Neural cell (in vitro differentiated cells): ENCODE measurements around the gene CDK11B. TPM values are rescaled to one million over a fixed set of nuclear protein-coding genes. Genes with fewer than 3 reads are reported as not detected.

Experiments
- H2AFZ ChIP-seq: fragments of 200-600, 300-800 bp; sonication (generic), shearing (Covaris generic); 2 replicates; pipeline ENCODE4 v1.6.0; 2014; ENCODE audit warnings: low read depth, mild to moderate bottlenecking, antibody characterized with exemption, low read length, moderate library complexity
- H3F3A ChIP-seq: fragments of 200-600 bp; shearing (Covaris generic); 2 replicates; pipeline ENCODE4 v1.6.1; 2016; ENCODE audit warnings: mild to moderate bottlenecking, moderate library complexity, mixed read lengths, antibody characterized with exemption, low read length; ENCODE audit not compliant: insufficient read depth, poor library complexity, severe bottlenecking
- H3K27ac ChIP-seq: fragments of 200-600, 300-800 bp; sonication (generic), shearing (Covaris generic); 2 replicates; pipeline ENCODE4 v1.5.1; 2014; ENCODE audit warnings: mild to moderate bottlenecking, low read length, moderate library complexity
- H3K27me3 ChIP-seq: fragments of 300-800, 200-600 bp; sonication (generic), shearing (Covaris generic); 2 replicates; pipeline ENCODE4 v1.6.0; 2014; ENCODE audit warnings: mild to moderate bottlenecking, low read depth, low read length, moderate library complexity; ENCODE audit not compliant: insufficient read depth
- H3K36me3 ChIP-seq: fragments of 300-800, 200-600 bp; sonication (generic), shearing (Covaris generic); 2 replicates; pipeline ENCODE4 v1.5.1; 2014; ENCODE audit warnings: mild to moderate bottlenecking, antibody characterized with exemption, low read length, moderate library complexity; ENCODE audit not compliant: insufficient read depth
- H3K4me2 ChIP-seq: fragments of 300-800, 200-600 bp; sonication (generic), shearing (Covaris generic); 2 replicates; pipeline ENCODE4 v1.6.0; 2014; ENCODE audit warnings: mild to moderate bottlenecking, low read length
- H3K4me3 ChIP-seq: fragments of 300-800, 200-600 bp; sonication (generic), shearing (Covaris generic); 2 replicates; pipeline ENCODE4 v1.5.1; 2014; ENCODE audit warnings: mild to moderate bottlenecking, low read length, moderate library complexity
- H3K79me2 ChIP-seq: fragments of 200-600 bp; shearing (Covaris generic); replicated peaks from 2 replicates; pipeline ENCODE4 v1.6.0; 2014; ENCODE audit warnings: mild to moderate bottlenecking, low read length, moderate library complexity; ENCODE audit not compliant: insufficient read depth
- H3K9ac ChIP-seq: fragments of 300-800, 200-600 bp; sonication (generic), shearing (Covaris generic); 2 replicates; pipeline ENCODE4 v1.6.1; 2016; ENCODE audit warnings: mild to moderate bottlenecking, low read length, mixed read lengths
- H3K9me2 ChIP-seq: fragments of 200-600 bp; shearing (Covaris generic); 2 replicates; pipeline ENCODE4 v1.6.1; 2016; ENCODE audit warnings: mild to moderate bottlenecking, low read length, mixed read lengths; ENCODE audit not compliant: insufficient read depth
- H3K9me3 ChIP-seq: fragments of 200-600, 300-800 bp; sonication (generic), shearing (Covaris generic); 2 replicates; pipeline ENCODE4 v1.6.1; 2016; ENCODE audit warnings: mild to moderate bottlenecking, mixed run types, low read length, moderate library complexity, mixed read lengths
- H4K20me1 ChIP-seq: fragments of 200-600 bp; shearing (Covaris generic); 2 replicates; pipeline ENCODE4 v1.6.1; 2016; ENCODE audit warnings: mild to moderate bottlenecking, mixed run types; ENCODE audit not compliant: insufficient read depth
- EP300 ChIP-seq: fragments of 450-650 bp; conservative IDR thresholded peaks from 2 replicates; pipeline ENCODE4 v1.6.1; 2014; ENCODE audit warnings: antibody characterized with exemption, mild to moderate bottlenecking, moderate library complexity; ENCODE audit not compliant: poor library complexity, severe bottlenecking
- EZH2 ChIP-seq: fragments of 200-600, 300-800 bp; shearing (Covaris generic), sonication (generic); IDR thresholded peaks from 2 replicates; pipeline ENCODE4 v1.6.1; 2014; ENCODE audit warnings: antibody characterized with exemption, low read length, borderline replicate concordance, mild to moderate bottlenecking; ENCODE audit not compliant: insufficient read depth, poor library complexity, severe bottlenecking
- MXI1 ChIP-seq: fragments of 450-650 bp; conservative IDR thresholded peaks from 2 replicates; pipeline ENCODE4 v1.6.1; 2014; ENCODE audit warnings: antibody characterized with exemption, mild to moderate bottlenecking; ENCODE audit not compliant: poor library complexity, severe bottlenecking
- POLR2AphosphoS5 ChIP-seq: IDR thresholded peaks from 2 replicates; pipeline ENCODE4 v1.6.1; 2012
- RAD21 ChIP-seq: fragments of 450-650 bp; conservative IDR thresholded peaks from 2 replicates; pipeline ENCODE4 v1.6.1; 2014; ENCODE audit warnings: antibody characterized with exemption, mild to moderate bottlenecking, moderate library complexity
- SMC3 ChIP-seq: fragments of 450-650 bp; conservative IDR thresholded peaks from 2 replicates; pipeline ENCODE4 v1.6.1; 2014; ENCODE audit warnings: antibody characterized with exemption, mild to moderate bottlenecking, moderate library complexity; ENCODE audit not compliant: poor library complexity
- TAF1 ChIP-seq: IDR thresholded peaks from 2 replicates; pipeline ENCODE4 v1.6.1; 2012; ENCODE audit warnings: low read depth
- polyA plus RNA-seq: library from polyadenylated mRNA; depleted of rRNA; stranded (reverse); fragments of >200 nt; gene quantifications from 2 replicates; pipeline ENCODE4 v1.2.3, GENCODE V29; 2014
- TF ChIP-seq, protein P1 (sequence below): IDR thresholded peaks from 2 replicates; pipeline ENCODE4 v1.6.1; 2012; ENCODE audit warnings: borderline replicate concordance
- TF ChIP-seq, protein P2 (sequence below): fragments of 450-650 bp; IDR thresholded peaks from 2 replicates; pipeline ENCODE4 v1.5.1; 2014; ENCODE audit warnings: antibody characterized with exemption, mild to moderate bottlenecking, moderate library complexity; ENCODE audit not compliant: poor library complexity, severe bottlenecking

CDK11B gene
- polyA plus RNA-seq, 1 donor from 2014 or later, result 9.6 TPM

- TF ChIP-seq, protein P1, sequence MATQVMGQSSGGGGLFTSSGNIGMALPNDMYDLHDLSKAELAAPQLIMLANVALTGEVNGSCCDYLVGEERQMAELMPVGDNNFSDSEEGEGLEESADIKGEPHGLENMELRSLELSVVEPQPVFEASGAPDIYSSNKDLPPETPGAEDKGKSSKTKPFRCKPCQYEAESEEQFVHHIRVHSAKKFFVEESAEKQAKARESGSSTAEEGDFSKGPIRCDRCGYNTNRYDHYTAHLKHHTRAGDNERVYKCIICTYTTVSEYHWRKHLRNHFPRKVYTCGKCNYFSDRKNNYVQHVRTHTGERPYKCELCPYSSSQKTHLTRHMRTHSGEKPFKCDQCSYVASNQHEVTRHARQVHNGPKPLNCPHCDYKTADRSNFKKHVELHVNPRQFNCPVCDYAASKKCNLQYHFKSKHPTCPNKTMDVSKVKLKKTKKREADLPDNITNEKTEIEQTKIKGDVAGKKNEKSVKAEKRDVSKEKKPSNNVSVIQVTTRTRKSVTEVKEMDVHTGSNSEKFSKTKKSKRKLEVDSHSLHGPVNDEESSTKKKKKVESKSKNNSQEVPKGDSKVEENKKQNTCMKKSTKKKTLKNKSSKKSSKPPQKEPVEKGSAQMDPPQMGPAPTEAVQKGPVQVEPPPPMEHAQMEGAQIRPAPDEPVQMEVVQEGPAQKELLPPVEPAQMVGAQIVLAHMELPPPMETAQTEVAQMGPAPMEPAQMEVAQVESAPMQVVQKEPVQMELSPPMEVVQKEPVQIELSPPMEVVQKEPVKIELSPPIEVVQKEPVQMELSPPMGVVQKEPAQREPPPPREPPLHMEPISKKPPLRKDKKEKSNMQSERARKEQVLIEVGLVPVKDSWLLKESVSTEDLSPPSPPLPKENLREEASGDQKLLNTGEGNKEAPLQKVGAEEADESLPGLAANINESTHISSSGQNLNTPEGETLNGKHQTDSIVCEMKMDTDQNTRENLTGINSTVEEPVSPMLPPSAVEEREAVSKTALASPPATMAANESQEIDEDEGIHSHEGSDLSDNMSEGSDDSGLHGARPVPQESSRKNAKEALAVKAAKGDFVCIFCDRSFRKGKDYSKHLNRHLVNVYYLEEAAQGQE, result no peak
- no peak for TF ChIP-seq EZH2
- no peak for TF ChIP-seq RAD21
- no peak for TF ChIP-seq MXI1
- TF ChIP-seq POLR2AphosphoS5, result no peak
- H3K4me2 ChIP-seq, result peak overlapping the region; percentile 94
- H4K20me1 ChIP-seq, result no peaks in the 10 kb centered on the region
- no peaks in the 10 kb centered on the region for H3K9me3 ChIP-seq
- peak overlapping the region; percentile 99 for H3K9ac ChIP-seq
- H2AFZ ChIP-seq, result no peak overlapping the region
- no peaks in the 10 kb centered on the region for H3K36me3 ChIP-seq
- H3K4me3 ChIP-seq, result peak overlapping the region; percentile 100
- no peaks in the 10 kb centered on the region for H3K27me3 ChIP-seq
- H3K79me2 ChIP-seq, result peaks cover 13% of the 10 kb centered on the region
- H3K27ac ChIP-seq, result no peak overlapping the region
- no peaks in the 10 kb centered on the region for H3F3A ChIP-seq
- H3K9me2 ChIP-seq, result no peaks in the 10 kb centered on the region
These were observed 42.6 kb downstream of the CDK11B start for GRCh38 chr1:1616045-1616790.

GRCh38 chr1:1615256-1616044 is 43.4 kb downstream of the CDK11B start, which contains the start of gene MIB2:
TSS of gene MIB2 (plus strand) at chr1:1615500. CDS start at chr1:1623453, 7,953 bp downstream.
- no peaks in the 10 kb centered on the region for H3K27me3 ChIP-seq
- TF ChIP-seq RAD21, result no peak
- no peak for TF ChIP-seq EZH2
- TF ChIP-seq POLR2AphosphoS5, result peak; percentile 82
- TF ChIP-seq, protein P1, result no peak
- TF ChIP-seq, protein P2, sequence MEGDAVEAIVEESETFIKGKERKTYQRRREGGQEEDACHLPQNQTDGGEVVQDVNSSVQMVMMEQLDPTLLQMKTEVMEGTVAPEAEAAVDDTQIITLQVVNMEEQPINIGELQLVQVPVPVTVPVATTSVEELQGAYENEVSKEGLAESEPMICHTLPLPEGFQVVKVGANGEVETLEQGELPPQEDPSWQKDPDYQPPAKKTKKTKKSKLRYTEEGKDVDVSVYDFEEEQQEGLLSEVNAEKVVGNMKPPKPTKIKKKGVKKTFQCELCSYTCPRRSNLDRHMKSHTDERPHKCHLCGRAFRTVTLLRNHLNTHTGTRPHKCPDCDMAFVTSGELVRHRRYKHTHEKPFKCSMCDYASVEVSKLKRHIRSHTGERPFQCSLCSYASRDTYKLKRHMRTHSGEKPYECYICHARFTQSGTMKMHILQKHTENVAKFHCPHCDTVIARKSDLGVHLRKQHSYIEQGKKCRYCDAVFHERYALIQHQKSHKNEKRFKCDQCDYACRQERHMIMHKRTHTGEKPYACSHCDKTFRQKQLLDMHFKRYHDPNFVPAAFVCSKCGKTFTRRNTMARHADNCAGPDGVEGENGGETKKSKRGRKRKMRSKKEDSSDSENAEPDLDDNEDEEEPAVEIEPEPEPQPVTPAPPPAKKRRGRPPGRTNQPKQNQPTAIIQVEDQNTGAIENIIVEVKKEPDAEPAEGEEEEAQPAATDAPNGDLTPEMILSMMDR, result no peak
- TF ChIP-seq EP300, result peak; percentile 66
- TF ChIP-seq MXI1, result peak; percentile 67
- TF ChIP-seq SMC3, result no peak
- TF ChIP-seq TAF1, result no peak
- H3F3A ChIP-seq, result no peaks in the 10 kb centered on the region
- no peaks in the 10 kb centered on the region for H3K9me2 ChIP-seq
- H3K27ac ChIP-seq, result peak within 1 kb of the TSS; percentile 99
- peak within 1 kb of the TSS; percentile 69 for H2AFZ ChIP-seq
- H3K79me2 ChIP-seq, result peaks cover 13% of the 10 kb centered on the region
- H3K4me3 ChIP-seq, result peak within 1 kb of the TSS; percentile 100
- H3K4me2 ChIP-seq, result peak within 1 kb of the TSS; percentile 94
- H3K9ac ChIP-seq, result peak within 1 kb of the TSS; percentile 99
- no peaks in the 10 kb centered on the region for H3K36me3 ChIP-seq
- H3K9me3 ChIP-seq, result no peaks in the 10 kb centered on the region
- no peaks in the 10 kb centered on the region for H4K20me1 ChIP-seq
